ENCODE data around the gene CD22.
"Not testable (repeated sequence)": the region's sequence is repeated elsewhere in the genome, so short reads cannot be mapped to it uniquely, and the experiment has no call there.

Gene CD22

DNA sequence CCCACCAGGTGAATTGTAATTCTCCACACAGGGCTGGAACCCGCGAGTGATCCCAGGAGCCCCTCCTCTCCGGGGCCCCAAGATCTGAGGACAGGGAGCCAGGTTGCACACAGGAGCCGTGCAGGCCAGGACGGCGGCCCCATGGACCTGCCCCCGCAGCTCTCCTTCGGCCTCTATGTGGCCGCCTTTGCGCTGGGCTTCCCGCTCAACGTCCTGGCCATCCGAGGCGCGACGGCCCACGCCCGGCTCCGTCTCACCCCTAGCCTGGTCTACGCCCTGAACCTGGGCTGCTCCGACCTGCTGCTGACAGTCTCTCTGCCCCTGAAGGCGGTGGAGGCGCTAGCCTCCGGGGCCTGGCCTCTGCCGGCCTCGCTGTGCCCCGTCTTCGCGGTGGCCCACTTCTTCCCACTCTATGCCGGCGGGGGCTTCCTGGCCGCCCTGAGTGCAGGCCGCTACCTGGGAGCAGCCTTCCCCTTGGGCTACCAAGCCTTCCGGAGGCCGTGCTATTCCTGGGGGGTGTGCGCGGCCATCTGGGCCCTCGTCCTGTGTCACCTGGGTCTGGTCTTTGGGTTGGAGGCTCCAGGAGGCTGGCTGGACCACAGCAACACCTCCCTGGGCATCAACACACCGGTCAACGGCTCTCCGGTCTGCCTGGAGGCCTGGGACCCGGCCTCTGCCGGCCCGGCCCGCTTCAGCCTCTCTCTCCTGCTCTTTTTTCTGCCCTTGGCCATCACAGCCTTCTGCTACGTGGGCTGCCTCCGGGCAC lies 22.6 kb downstream of the CD22 start:
- in situ Hi-C loops (cut with MboI; ENCODE audit: low pct_unique_long_range_greater_than_20kb, low sequenced_read_pairs): no loop called here

DNA sequence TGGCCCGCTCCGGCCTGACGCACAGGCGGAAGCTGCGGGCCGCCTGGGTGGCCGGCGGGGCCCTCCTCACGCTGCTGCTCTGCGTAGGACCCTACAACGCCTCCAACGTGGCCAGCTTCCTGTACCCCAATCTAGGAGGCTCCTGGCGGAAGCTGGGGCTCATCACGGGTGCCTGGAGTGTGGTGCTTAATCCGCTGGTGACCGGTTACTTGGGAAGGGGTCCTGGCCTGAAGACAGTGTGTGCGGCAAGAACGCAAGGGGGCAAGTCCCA lies 23.1 kb downstream of the CD22 start:
- DNase-seq: no peak
- in situ Hi-C loops (cut with MboI; ENCODE audit: low pct_unique_long_range_greater_than_20kb, low sequenced_read_pairs): no loop called here

More for the DNA sequence above, 22.6 kb downstream of the CD22 start:
- no peak for DNase-seq

DNA sequence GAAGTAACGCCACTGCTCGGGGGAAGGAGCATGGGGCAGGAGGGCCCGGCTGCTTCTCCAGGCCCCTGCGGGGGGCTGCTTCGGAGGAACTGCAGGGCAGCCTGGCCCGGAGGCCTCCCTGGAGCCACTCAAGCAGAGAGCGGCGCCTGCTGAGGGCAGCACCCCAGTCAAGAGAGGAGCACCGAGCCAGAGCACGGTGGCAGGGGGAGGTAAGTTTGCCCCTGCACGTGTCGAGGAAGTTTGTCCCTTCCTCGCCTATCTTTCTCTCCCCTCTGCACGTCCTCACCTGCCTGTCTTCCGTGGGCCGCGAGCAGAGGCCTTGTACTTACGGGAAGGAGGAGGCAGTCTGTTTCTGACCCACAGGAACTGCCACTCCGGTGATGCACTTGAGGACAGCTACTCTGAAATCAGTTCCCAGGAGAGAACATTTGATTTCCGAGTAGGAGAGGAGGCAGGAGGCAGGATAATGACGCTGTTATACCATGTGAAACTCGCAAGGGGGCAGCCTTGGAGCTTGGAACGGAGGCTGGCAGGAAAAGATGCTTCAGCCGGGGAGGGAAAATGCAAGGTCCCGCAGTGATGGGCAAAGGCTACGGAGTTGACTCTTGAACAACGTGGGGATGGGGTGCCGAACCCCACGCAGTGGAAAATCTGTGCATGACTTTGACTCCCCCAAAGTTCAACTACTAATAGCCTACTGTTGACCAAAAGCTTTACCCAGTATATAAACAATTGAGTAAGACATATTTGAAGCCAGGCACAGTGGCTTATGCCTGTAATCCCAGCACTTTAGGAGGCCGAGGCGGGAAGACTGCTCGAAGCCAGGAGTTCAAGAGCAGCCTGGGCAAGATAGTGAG lies 23.7 kb downstream of the CD22 start:
- peak; percentile 78 for DNase-seq
- in situ Hi-C loops (cut with MboI; ENCODE audit: low pct_unique_long_range_greater_than_20kb, low sequenced_read_pairs): no loop called here

DNA sequence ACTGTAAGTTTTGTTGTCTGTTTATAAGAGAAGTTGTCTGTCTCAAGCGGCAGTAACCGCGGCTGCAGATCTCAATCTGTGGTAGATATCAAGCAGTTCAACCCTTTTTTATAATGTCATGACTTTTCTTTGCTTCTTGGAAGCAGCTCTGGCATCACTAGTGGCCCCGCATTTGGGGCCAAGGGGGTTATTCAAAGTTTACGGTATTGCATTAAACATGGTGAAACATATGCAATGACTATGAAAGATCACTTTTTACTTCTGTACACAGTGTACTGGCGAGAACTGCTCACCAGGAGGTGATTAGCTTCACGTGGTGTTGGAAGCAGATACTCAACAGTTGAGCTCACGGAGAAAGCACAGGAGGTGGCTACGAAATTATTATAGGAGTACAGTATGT lies 24.6 kb downstream of the CD22 start:
- no peak for DNase-seq
- in situ Hi-C loops (cut with MboI; ENCODE audit: low pct_unique_long_range_greater_than_20kb, low sequenced_read_pairs): no loop called here

DNA sequence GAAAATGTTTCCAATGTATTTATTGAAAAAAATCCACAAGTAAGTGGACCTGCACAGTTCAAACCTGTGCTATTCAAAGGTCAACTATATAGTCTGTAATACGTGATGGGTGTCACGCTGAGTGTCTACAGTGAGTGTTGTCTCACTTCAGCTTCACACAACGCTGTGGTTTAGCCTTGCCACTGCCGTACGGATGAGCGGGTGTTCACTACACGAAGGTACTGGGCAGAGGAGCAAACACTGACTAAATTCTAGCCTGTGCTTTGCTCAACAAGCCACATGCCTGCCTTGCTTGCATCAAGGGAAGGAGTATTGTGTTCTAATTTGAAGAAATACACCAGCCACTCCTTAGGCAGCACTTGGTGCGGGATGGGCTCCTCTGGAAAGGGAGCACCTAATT lies 25.9 kb downstream of the CD22 start:
- no peak for DNase-seq
- in situ Hi-C loops (cut with MboI; ENCODE audit: low pct_unique_long_range_greater_than_20kb, low sequenced_read_pairs): no loop called here

DNA sequence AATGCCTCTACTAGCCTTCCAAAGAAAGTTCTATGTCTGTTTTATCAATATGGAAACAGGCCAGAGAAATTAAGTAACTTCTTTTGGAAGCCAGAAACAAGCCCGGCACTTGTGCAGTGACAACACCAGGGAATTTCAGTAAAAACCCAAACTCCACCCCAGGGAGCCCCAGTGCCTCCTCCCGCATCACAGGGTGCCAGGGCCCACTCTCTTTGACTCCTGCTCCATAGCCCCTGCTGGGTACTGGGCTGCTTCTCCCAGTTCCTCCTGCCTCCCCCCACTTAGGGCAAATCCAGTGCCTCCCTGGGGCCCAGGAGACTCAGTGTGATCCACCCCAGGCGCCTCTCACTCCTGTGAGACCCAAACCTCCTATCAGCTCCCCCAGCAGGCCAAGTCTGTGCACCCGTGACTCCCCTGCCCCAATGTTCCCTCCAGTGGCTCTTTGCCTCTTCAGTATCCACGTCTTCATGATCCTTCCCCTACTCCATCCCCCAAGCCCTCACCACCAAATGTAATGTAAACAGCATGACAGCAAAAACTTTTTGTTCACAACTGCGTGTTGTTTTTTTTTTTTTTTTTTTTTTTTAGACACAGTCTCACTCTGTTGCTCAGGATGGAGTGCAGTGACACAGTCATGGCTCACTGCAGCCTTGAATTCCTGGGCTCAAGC lies 26.9 kb downstream of the CD22 start:
- DNase-seq: no peak
- in situ Hi-C loops (cut with MboI; ENCODE audit: low pct_unique_long_range_greater_than_20kb, low sequenced_read_pairs): no loop called here

DNA sequence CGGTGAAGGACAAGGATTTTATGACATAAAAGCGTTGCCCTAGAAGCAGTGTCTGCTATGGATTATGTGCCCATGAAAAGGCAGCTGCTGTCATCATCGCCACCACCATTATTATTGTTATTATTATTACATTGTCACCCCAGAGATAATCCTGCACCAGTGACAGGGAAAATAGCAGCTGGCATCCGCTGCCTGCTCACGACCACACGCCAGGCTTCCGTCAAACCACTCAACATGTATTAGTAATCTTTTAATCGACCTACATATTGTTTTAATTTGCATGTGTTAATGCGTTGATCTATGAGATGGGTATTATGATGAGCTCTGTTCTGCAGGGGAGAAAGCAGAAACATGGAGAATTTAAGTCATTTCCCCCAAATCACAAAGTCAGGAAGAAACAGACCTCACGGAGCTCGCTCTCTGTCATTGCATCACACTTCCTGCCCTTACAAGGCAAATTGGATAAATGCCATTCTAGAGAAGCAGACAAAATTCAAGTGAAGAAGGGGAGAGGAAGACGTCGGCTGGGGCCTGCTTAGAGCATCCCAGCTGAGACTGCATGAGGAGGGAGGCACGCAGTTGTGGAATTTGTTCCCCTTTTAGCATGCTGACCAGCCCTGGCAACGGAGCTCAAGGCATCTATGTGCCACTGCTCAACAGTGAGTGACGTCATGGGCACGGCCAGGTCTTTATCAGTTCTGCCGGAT lies 29.0 kb downstream of the CD22 start, which contains the start of gene FFAR3:
Gene FFAR3 (plus strand): TSS at position 594 of the 707 bp plus-strand sequence. CDS start 431 bp downstream, outside the sequence.
- in situ Hi-C loops (cut with MboI; ENCODE audit: low pct_unique_long_range_greater_than_20kb, low sequenced_read_pairs): no loop called here
- peak; percentile 55 for DNase-seq

DNA sequence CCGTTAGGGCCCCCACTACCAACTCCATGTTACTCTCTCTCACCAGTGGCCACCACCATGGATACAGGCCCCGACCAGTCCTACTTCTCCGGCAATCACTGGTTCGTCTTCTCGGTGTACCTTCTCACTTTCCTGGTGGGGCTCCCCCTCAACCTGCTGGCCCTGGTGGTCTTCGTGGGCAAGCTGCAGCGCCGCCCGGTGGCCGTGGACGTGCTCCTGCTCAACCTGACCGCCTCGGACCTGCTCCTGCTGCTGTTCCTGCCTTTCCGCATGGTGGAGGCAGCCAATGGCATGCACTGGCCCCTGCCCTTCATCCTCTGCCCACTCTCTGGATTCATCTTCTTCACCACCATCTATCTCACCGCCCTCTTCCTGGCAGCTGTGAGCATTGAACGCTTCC lies 29.8 kb downstream of the CD22 start:
- DNase-seq; in situ Hi-C loops (cut with MboI; ENCODE audit: low pct_unique_long_range_greater_than_20kb, low sequenced_read_pairs): not testable (repeated sequence)

DNA sequence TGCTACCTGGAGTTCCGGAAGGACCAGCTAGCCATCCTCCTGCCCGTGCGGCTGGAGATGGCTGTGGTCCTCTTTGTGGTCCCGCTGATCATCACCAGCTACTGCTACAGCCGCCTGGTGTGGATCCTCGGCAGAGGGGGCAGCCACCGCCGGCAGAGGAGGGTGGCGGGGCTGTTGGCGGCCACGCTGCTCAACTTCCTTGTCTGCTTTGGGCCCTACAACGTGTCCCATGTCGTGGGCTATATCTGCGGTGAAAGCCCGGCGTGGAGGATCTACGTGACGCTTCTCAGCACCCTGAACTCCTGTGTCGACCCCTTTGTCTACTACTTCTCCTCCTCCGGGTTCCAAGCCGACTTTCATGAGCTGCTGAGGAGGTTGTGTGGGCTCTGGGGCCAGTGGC lies 30.4 kb downstream of the CD22 start:
- DNase-seq; in situ Hi-C loops (cut with MboI; ENCODE audit: low pct_unique_long_range_greater_than_20kb, low sequenced_read_pairs): not testable (repeated sequence)

DNA sequence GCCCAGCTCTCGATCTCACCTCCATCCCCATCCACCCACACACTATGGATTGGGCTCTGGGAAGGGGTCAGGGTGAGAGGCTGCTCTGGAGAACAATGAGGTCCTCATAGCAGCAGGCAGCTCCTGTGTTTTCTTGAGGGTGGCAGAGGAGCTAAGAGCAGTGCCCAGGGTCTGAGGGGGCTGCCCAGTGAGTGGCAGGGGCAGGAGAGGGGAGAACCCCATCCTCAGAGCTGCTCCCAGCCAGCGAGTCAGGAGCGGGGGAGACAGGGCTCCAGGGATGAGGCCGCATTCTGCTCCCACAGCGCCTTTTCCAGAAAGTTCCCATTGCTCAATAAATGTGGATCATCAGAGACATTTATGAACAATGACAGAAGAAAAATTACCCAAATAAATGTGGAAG lies 31.1 kb downstream of the CD22 start:
- DNase-seq; in situ Hi-C loops (cut with MboI; ENCODE audit: low pct_unique_long_range_greater_than_20kb, low sequenced_read_pairs): not testable (repeated sequence)

DNA sequence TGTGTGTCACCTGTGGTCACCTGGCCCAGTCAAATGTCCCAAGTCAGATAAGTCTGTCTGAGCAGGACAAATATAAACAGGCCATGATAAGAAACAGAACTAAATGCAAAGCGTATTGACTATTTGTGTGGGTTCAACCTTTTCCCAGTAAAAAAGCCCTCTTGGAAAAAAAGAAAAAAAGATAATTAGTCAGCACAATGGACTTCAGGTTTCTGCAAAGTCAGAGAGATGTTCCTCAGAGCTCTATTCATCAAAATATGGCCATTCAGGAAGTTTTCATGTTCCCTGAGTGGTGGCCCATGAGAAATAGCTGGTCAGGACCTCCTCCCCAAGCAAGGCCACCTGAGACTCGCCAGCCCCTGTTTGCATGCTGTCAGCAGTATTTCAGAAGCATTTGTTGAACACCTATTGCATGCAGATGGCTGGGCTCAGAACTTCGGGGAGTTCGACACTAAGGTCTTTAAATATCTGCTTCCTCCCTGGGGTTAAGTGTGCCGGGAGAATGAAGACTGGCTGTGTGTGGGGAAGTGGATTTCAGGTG lies 32.0 kb downstream of the CD22 start:
- in situ Hi-C loops (cut with MboI; ENCODE audit: low pct_unique_long_range_greater_than_20kb, low sequenced_read_pairs): no loop called here
- DNase-seq: no peak

DNA sequence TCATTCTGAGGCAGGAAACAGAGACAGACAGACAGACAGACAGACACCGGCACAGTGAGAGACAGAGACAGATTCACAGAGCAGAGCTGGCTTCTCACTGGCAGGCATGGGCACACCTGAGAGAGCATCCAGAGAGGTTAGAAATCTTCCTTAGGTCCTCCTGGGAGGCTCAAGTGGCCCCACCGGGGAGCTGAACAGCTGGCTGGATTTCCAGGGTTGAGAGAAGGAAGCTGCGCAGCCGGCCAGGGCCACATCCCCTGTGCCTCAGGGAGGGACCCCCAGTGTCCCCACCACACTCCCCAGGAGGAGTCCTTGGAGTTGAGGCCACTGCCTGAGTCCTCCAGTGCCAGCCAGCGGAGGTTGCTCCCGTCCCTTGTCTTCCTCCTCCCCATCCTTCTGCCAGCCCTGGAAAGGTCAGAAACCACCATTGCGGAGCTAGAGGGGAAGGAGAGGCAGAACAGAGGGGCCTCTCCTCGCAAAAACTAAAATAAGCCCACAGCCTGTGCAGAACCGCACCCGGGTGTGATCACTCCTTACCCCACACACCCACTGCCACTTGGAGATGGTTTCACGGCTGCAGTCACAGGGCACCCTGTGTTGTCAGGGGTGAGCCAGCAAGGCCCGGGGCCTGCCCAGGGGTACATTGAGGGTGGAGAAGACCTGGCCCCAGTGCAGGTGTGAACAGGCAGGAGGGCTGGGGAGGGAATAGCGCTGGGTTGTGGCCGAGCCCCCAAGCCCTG lies 33.4 kb downstream of the CD22 start:
- DNase-seq: no peak
- in situ Hi-C loops (cut with MboI; ENCODE audit: low pct_unique_long_range_greater_than_20kb, low sequenced_read_pairs): no loop called here

DNA sequence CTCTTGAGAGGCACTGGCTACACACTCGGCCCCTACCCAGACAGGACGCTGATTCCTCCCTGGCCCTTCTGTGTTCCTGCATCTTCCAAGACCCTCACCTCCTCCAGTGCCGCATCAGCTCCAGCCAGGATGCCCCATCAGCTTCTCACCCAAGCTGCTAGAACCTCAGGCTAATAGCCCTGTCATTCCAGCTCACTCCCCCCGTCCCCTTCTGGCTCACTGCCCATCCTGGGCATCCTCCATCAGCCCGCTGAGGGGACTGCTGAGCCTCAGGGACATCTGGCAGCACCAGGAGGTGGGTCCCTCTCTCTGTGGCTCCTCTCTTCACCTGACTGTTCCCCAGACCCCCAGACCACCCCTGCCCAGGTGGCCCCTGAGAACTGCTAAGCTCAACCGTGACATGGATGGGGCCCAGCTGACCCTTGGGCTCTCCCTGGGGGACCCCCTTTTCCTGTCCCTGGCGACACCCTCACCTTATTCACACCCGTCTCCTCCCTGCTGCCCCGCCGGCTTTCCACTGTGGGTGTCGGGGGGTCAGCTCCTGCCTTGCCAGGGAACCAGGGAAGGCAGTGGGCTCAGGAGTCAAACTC lies 34.1 kb downstream of the CD22 start:
- DNase-seq: no peak
- in situ Hi-C loops (cut with MboI; ENCODE audit: low pct_unique_long_range_greater_than_20kb, low sequenced_read_pairs): no loop called here

DNA sequence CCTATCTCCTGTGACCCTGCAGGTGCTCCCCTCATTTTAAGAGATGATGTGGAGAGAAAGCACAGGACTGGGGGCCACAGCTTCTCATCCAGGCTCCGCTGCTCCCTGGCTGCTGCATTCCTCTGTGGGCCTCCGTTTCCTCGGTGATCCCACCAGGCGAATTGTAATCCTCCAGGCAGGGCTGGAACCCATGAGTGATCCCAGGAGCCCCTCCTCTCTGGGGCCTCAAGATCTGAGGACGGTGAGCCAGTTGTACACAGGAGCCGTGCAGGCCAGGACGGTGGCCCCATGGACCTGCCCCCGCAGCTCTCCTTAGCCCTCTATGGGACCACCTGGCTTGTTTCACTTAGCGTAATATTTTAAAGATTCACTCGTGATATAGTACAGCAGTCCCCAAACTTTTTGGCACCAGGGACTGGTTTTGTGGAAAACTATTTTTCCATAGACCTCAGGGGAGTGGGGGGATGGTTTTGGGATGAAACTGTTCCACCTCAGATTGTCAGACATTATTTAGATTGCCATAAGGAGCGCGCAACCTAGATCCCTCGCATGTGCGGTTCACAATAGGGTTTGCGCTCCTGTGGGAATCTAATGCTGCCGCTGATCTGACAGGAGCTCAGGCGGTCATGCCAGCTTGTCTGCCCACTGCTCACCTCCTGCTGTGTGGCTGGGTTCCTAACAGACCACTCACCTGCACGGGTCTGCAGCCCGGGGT lies 34.9 kb downstream of the CD22 start:
- in situ Hi-C loops (cut with MboI; ENCODE audit: low pct_unique_long_range_greater_than_20kb, low sequenced_read_pairs): no loop called here
- DNase-seq: no peak

DNA sequence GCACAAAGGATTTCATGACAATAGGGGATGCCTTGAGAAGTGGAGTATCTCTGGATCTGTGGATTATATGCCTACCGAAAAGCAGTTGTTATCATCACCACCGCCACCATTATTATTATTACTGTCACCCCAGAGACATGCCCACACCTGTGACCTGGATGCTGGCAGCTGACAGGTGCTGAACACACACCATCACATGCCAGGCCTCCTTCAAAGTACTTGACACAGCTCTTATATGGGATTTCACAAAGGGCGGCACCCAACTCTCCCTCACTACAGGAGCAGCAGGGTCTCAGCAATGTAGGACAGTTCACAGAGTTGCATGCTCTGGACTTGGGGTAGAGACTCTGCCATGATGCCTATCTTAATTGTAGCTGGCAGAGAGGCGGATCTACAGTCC lies 36.3 kb downstream of the CD22 start:
- in situ Hi-C loops (cut with MboI; ENCODE audit: low pct_unique_long_range_greater_than_20kb, low sequenced_read_pairs): no loop called here

DNA sequence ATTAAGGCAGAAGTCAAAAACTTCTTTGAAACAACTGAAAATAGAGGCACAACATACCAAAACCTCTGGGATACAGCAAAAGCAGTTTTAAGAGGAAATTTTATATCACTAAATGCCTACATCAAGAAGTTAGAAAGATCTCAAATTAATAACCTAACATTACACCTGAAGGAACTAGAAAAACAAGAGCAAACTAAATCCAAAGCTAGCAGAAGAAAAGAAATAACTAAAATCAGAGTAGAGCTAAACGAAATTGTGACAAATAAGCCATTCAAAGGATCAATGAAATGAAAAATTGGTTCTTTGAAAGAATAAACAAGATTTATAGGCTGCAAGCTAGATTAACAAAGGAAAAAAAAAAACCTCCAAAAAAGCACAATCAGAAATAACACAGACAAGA lies 39.4 kb downstream of the CD22 start:
- DNase-seq: no peak
- in situ Hi-C loops (cut with MboI; ENCODE audit: low pct_unique_long_range_greater_than_20kb, low sequenced_read_pairs): no loop called here

More for the DNA sequence above, 36.3 kb downstream of the CD22 start:
- no peak for DNase-seq

DNA sequence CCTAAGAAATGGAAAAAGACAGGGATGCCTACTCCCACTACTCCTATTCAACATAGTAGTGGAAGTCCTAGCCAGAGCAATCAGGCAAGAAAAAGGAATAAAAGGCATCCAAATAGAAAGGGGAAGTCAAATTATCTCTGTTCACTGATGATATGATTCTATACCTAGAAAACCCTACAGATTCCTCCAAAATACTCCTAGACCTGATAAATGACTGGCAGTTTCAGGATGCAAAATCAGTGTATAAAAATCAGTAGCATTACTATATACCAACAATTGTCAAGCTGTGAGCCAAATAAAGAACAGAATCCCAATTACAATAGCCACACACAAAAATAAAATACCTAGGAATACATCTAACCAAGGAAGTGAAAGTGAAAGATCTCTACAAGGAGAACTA lies 40.5 kb downstream of the CD22 start:
- in situ Hi-C loops (cut with MboI; ENCODE audit: low pct_unique_long_range_greater_than_20kb, low sequenced_read_pairs): no loop called here
- DNase-seq: no peak

DNA sequence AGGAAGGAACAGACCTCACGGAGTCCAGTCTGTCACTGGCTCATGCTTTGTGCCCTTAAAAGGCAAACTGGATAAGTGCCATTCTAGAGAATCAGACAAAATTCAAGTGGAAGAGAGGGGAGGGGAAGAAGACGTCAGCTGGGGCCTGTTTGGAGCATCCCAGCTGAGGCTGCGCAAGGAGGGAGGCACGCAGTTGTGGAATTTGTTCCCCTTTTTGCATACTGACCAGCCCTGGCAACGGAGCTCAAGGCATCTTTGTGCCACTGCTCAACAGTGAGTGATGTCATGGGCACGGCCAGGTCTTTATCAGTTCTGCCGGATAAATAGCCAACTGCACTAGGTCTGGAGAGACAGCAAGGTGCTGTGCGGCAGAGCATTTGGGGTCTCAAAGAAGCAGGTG lies 41.7 kb downstream of the CD22 start, which contains the start of gene GPR42:
Gene GPR42 (plus strand): TSS at position 347 of the 400 bp plus-strand sequence. CDS start 292 bp downstream, outside the sequence.
- in situ Hi-C loops (cut with MboI; ENCODE audit: low pct_unique_long_range_greater_than_20kb, low sequenced_read_pairs): no loop called here
- DNase-seq: no peak
